HEK293 (cell line): ENCODE data around the gene ZMPSTE24.

Experiments used
- CTCF ChIA-PET: fragments of 350-600 bp; formaldehyde crosslinking; extraction: SDS; loops from one replicate; lab custom pipeline; 2021; ENCODE audit warnings: antibody characterized with exemption; lab: Yijun Ruan, JAX
- POLR2A ChIA-PET: fragments of 300-600 bp; formaldehyde crosslinking; extraction: SDS; loops from one replicate; lab custom pipeline; 2020; ENCODE audit warnings: antibody characterized with exemption, inconsistent platforms; lab: Yijun Ruan, JAX
- H3K27ac ChIP-seq: fragments of 200-500 bp; sonication (Bioruptor generic); 2 replicates; pipeline ENCODE4 v1.5.1; 2014; ENCODE audit warnings: low read depth, low read length, control low read depth, inconsistent platforms; ENCODE audit errors: extremely low read depth
- H3K36me3 ChIP-seq, 2 experiments: fragments of 200-500 bp in 1 of 2; sonication (Bioruptor generic) in 1 of 2; 1 replicate in 1 of 2; 2 replicates in 1 of 2; pipeline ENCODE4 v1.5.1; 2014 to 2017; ENCODE audit warnings: inconsistent platforms in 2 of 2, low read length in 2 of 2; ENCODE audit not compliant: control insufficient read depth in 2 of 2, insufficient read depth in 1 of 2
- H3K4me1 ChIP-seq: fragments of 200-500 bp; sonication (Bioruptor generic); 2 replicates; pipeline ENCODE4 v1.5.1; 2014; ENCODE audit warnings: mild to moderate bottlenecking, low read length, inconsistent platforms; ENCODE audit not compliant: control insufficient read depth, insufficient read depth
- H3K4me3 ChIP-seq: 2 replicates; pipeline ENCODE4 v1.5.1; 2011; ENCODE audit warnings: low read depth, mild to moderate bottlenecking, control low read depth, low read length, moderate library complexity
- H3K9me3 ChIP-seq: fragments of 200-500 bp; sonication (Bioruptor generic); 2 replicates; pipeline ENCODE4 v1.5.1; 2014; ENCODE audit warnings: low read depth, low read length, inconsistent platforms; ENCODE audit not compliant: control insufficient read depth, insufficient read depth
- BCL11B ChIP-seq: fragments of 450-650 bp; formaldehyde crosslinking; IDR thresholded peaks from 2 replicates; pipeline ENCODE4 v1.5.1; 2016; ENCODE audit warnings: low read depth, missing biosample characterization, missing genetic modification characterization
- GLI4 ChIP-seq: fragments of 450-650 bp; formaldehyde crosslinking; IDR thresholded peaks from 2 replicates; pipeline ENCODE4 v1.5.1; 2016; ENCODE audit warnings: missing biosample characterization, missing genetic modification characterization
- MYNN ChIP-seq: fragments of 450-650 bp; formaldehyde crosslinking; IDR thresholded peaks from 2 replicates; pipeline ENCODE4 v1.5.1; 2016; ENCODE audit warnings: missing biosample characterization, missing genetic modification characterization, borderline replicate concordance
- SALL2 ChIP-seq: fragments of 450-650 bp; formaldehyde crosslinking; IDR thresholded peaks from 2 replicates; pipeline ENCODE4 v1.5.0; 2017; ENCODE audit warnings: missing biosample characterization, mild to moderate bottlenecking, missing genetic modification characterization, borderline replicate concordance
- SETDB1 ChIP-seq: IDR thresholded peaks from one replicate; pipeline ENCODE4 v1.6.1; 2017; ENCODE audit warnings: mild to moderate bottlenecking, low read length, moderate library complexity, mixed read lengths; ENCODE audit not compliant: insufficient read length
- ZBTB48 ChIP-seq: fragments of 450-650 bp; formaldehyde crosslinking; IDR thresholded peaks from 2 replicates; pipeline ENCODE4 v1.5.1; 2016; ENCODE audit warnings: missing biosample characterization, missing genetic modification characterization
- ZBTB7A ChIP-seq: fragments of 450-650 bp; formaldehyde crosslinking; IDR thresholded peaks from 2 replicates; pipeline ENCODE4 v1.5.1; 2016; ENCODE audit warnings: low read depth, missing biosample characterization, missing genetic modification characterization
- ZBTB8A ChIP-seq: fragments of 450-650 bp; formaldehyde crosslinking; IDR thresholded peaks from 2 replicates; pipeline ENCODE4 v1.5.1; 2016; ENCODE audit warnings: missing biosample characterization, missing genetic modification characterization
- ZIC2 ChIP-seq: fragments of 450-650 bp; formaldehyde crosslinking; IDR thresholded peaks from 2 replicates; pipeline ENCODE4 v1.5.1; 2016; ENCODE audit warnings: missing biosample characterization, missing genetic modification characterization
- ZNF10 ChIP-seq: fragments of 450-650 bp; formaldehyde crosslinking; IDR thresholded peaks from 2 replicates; pipeline ENCODE4 v1.5.1; 2017; ENCODE audit warnings: missing biosample characterization, missing genetic modification characterization
- ZNF112 ChIP-seq: fragments of 450-650 bp; formaldehyde crosslinking; IDR thresholded peaks from 2 replicates; pipeline ENCODE4 v1.5.0; 2017; ENCODE audit warnings: missing biosample characterization, missing genetic modification characterization
- ZNF157 ChIP-seq: fragments of 450-650 bp; formaldehyde crosslinking; IDR thresholded peaks from 2 replicates; pipeline ENCODE4 v1.5.1; 2016; ENCODE audit warnings: missing biosample characterization, missing genetic modification characterization
- ZNF394 ChIP-seq: fragments of 450-650 bp; formaldehyde crosslinking; IDR thresholded peaks from 2 replicates; pipeline ENCODE4 v1.5.1; 2016; ENCODE audit warnings: missing biosample characterization, missing genetic modification characterization, mild to moderate bottlenecking, moderate library complexity, borderline replicate concordance
- ZNF404 ChIP-seq: fragments of 450-650 bp; formaldehyde crosslinking; IDR thresholded peaks from 2 replicates; pipeline ENCODE4 v1.5.1; 2017; ENCODE audit warnings: missing biosample characterization, missing genetic modification characterization
- ZNF521 ChIP-seq: fragments of 450-650 bp; formaldehyde crosslinking; IDR thresholded peaks from 2 replicates; pipeline ENCODE4 v1.5.1; 2017; ENCODE audit warnings: missing biosample characterization, mild to moderate bottlenecking, missing genetic modification characterization
- ZNF571 ChIP-seq: fragments of 450-650 bp; formaldehyde crosslinking; IDR thresholded peaks from 2 replicates; pipeline ENCODE4 v1.5.0; 2017; ENCODE audit warnings: missing biosample characterization, missing genetic modification characterization
- ZNF792 ChIP-seq: fragments of 450-650 bp; formaldehyde crosslinking; IDR thresholded peaks from 2 replicates; pipeline ENCODE4 v1.5.1; 2016; ENCODE audit warnings: missing biosample characterization, missing genetic modification characterization
- TF ChIP-seq, protein P1 (sequence below): fragments of 450-650 bp; formaldehyde crosslinking; IDR thresholded peaks from 2 replicates; pipeline ENCODE4 v1.5.1; 2016; ENCODE audit warnings: missing biosample characterization, missing genetic modification characterization
- TF ChIP-seq, protein P2 (sequence below): fragments of 450-650 bp; formaldehyde crosslinking; IDR thresholded peaks from 2 replicates; pipeline ENCODE4 v1.5.1; 2017; ENCODE audit warnings: missing biosample characterization, missing genetic modification characterization
- TF ChIP-seq, protein P3 (sequence below): sonication (generic); formaldehyde crosslinking; IDR thresholded peaks from 2 replicates; pipeline ENCODE4 v1.8.1; 2022; ENCODE audit warnings: mild to moderate bottlenecking, moderate library complexity, missing genetic modification reagents
- TF ChIP-seq, protein P4 (sequence below): fragments of 450-650 bp; formaldehyde crosslinking; IDR thresholded peaks from 2 replicates; pipeline ENCODE4 v1.5.1; 2017; ENCODE audit warnings: missing biosample characterization, missing genetic modification characterization
- TF ChIP-seq, protein P5 (sequence below): fragments of 450-650 bp; formaldehyde crosslinking; IDR thresholded peaks from 2 replicates; pipeline ENCODE4 v1.5.1; 2016; ENCODE audit warnings: missing biosample characterization, missing genetic modification characterization, low read depth
- TF ChIP-seq, protein P6 (sequence below): fragments of 450-650 bp; formaldehyde crosslinking; IDR thresholded peaks from 2 replicates; pipeline ENCODE4 v1.5.1; 2016; ENCODE audit warnings: missing biosample characterization, missing genetic modification characterization

The ZMPSTE24 gene

DNA sequence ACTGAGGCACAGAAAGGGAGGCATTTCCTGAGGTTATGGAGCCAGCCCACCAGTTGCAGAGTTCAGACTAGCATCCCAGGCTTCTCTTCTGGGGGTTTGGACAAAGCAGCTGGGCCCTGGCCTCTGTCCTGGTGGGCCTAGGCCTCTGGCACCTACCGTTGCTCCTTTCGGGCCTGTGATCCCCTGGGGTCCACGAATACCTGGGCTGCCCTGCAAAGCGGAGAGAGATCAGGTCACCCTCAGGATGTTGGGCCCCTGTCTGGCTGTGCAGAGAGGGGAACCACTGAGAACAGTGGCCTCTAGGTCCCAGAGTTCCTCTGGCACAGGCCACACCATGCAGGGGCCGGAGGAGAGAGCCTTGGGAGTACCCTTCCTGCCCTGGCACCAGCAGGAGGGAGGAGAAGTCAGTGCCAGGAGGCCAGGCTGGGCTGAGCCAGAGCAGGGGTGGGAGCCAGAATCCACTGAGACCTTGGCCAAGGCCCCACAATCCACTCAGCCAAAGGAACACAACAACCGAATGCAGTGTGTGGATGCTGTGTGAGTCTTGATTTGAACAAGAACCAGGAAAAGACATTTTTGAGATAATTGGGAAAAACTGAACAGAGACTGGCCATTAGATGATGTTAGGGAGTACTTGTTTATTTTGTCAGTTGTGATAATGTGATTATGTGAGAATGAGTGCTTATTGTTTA lies 50.1 kb downstream of the ZMPSTE24 start (continued):
- TF ChIP-seq ZBTB7A (no peak), ZNF10 (no peak), ZNF394 (tag by site-specific recombination) (no peak), ZNF521 (tag by site-specific recombination) (no peak), ZNF157 (tag by site-specific recombination) (no peak), ZBTB8A (tag by site-specific recombination) (no peak)
- TF ChIP-seq, protein P1, sequence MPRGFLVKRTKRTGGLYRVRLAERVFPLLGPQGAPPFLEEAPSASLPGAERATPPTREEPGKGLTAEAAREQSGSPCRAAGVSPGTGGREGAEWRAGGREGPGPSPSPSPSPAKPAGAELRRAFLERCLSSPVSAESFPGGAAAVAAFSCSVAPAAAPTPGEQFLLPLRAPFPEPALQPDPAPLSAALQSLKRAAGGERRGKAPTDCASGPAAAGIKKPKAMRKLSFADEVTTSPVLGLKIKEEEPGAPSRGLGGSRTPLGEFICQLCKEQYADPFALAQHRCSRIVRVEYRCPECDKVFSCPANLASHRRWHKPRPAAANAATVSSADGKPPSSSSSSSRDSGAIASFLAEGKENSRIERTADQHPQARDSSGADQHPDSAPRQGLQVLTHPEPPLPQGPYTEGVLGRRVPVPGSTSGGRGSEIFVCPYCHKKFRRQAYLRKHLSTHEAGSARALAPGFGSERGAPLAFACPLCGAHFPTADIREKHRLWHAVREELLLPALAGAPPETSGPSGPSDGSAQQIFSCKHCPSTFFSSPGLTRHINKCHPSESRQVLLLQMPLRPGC (tag by site-specific recombination), result no peak

DNA sequence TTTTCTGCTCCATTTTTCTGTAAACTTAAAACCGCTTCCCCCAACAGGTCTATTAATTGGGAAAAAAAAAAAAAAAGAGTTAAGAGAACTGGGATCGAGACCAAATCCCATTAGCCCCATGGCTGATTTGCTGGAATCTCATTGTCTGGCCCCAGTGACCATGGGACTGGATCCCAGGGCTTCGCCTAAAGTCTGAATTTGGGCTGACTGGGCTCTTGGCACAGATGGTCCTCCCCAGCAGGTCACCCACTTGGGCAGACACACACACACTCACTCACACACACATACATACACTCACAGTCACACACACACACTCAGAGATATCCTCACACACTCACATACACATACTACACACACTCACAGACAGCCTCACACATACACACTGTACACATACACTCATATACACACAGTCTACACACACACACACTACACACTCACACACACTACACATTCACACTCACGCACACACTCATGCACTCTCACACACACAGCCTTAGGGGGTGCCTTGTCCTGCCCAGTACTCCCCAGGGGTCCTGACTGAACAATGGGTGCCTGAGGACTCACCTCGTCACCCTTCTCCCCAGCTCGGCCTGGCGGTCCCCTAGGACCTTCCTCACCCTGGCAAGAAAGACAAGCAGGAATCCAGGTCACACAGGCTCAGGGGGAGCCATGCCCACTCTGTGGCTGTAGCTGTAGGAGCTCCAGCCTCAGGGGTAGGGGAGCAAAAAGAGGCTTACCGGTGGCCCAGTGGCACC lies 51.5 kb downstream of the ZMPSTE24 start:
- Histone ChIP-seq H3K4me1 (no peaks in the 10 kb centered on the region; the same call in 1 of the 2 replicates), H3K36me3 (no peaks in the 10 kb centered on the region), H3K4me3 (no peak overlapping the region), H3K9me3 (no peaks in the 10 kb centered on the region), H3K27ac (no peak overlapping the region)
- ChIA-PET POLR2A (no interaction called here), CTCF (interaction anchor here (0.6 kb wide), 1 partner anchor 98 kb away, joined by 3 read pairs; no protein-coding TSS in a partner anchor)
- TF ChIP-seq, protein P2, sequence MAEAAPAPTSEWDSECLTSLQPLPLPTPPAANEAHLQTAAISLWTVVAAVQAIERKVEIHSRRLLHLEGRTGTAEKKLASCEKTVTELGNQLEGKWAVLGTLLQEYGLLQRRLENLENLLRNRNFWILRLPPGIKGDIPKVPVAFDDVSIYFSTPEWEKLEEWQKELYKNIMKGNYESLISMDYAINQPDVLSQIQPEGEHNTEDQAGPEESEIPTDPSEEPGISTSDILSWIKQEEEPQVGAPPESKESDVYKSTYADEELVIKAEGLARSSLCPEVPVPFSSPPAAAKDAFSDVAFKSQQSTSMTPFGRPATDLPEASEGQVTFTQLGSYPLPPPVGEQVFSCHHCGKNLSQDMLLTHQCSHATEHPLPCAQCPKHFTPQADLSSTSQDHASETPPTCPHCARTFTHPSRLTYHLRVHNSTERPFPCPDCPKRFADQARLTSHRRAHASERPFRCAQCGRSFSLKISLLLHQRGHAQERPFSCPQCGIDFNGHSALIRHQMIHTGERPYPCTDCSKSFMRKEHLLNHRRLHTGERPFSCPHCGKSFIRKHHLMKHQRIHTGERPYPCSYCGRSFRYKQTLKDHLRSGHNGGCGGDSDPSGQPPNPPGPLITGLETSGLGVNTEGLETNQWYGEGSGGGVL (tag by site-specific recombination), result peak; percentile 31; the same call in 1 of the 2 replicates
- 0 out of 2 replicates have a peak, but pooled peaks have one; percentile 31 for TF ChIP-seq SALL2 (tag by site-specific recombination)
- TF ChIP-seq, protein P3, sequence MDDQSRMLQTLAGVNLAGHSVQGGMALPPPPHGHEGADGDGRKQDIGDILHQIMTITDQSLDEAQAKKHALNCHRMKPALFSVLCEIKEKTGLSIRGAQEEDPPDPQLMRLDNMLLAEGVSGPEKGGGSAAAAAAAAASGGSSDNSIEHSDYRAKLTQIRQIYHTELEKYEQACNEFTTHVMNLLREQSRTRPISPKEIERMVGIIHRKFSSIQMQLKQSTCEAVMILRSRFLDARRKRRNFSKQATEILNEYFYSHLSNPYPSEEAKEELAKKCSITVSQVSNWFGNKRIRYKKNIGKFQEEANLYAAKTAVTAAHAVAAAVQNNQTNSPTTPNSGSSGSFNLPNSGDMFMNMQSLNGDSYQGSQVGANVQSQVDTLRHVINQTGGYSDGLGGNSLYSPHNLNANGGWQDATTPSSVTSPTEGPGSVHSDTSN (CRISPR knock-in tag), result no peak
- 0 out of 2 replicates have a peak, but pooled peaks have one; percentile 24 for TF ChIP-seq ZNF571 (tag by site-specific recombination)
- TF ChIP-seq, protein P4, sequence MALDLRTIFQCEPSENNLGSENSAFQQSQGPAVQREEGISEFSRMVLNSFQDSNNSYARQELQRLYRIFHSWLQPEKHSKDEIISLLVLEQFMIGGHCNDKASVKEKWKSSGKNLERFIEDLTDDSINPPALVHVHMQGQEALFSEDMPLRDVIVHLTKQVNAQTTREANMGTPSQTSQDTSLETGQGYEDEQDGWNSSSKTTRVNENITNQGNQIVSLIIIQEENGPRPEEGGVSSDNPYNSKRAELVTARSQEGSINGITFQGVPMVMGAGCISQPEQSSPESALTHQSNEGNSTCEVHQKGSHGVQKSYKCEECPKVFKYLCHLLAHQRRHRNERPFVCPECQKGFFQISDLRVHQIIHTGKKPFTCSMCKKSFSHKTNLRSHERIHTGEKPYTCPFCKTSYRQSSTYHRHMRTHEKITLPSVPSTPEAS, result peak; percentile 88
- TF ChIP-seq, protein P5, sequence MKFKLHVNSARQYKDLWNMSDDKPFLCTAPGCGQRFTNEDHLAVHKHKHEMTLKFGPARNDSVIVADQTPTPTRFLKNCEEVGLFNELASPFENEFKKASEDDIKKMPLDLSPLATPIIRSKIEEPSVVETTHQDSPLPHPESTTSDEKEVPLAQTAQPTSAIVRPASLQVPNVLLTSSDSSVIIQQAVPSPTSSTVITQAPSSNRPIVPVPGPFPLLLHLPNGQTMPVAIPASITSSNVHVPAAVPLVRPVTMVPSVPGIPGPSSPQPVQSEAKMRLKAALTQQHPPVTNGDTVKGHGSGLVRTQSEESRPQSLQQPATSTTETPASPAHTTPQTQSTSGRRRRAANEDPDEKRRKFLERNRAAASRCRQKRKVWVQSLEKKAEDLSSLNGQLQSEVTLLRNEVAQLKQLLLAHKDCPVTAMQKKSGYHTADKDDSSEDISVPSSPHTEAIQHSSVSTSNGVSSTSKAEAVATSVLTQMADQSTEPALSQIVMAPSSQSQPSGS (tag by site-specific recombination), result no peak
- no peak for TF ChIP-seq BCL11B (tag by site-specific recombination)
- TF ChIP-seq ZNF404 (tag by site-specific recombination), result no peak
- TF ChIP-seq GLI4 (tag by site-specific recombination), result 0 out of 2 replicates have a peak, but pooled peaks have one; percentile 23
- no peak for TF ChIP-seq ZBTB48
- TF ChIP-seq, protein P6, sequence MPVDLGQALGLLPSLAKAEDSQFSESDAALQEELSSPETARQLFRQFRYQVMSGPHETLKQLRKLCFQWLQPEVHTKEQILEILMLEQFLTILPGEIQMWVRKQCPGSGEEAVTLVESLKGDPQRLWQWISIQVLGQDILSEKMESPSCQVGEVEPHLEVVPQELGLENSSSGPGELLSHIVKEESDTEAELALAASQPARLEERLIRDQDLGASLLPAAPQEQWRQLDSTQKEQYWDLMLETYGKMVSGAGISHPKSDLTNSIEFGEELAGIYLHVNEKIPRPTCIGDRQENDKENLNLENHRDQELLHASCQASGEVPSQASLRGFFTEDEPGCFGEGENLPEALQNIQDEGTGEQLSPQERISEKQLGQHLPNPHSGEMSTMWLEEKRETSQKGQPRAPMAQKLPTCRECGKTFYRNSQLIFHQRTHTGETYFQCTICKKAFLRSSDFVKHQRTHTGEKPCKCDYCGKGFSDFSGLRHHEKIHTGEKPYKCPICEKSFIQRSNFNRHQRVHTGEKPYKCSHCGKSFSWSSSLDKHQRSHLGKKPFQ (tag by site-specific recombination), result peak; percentile 47
- TF ChIP-seq ZIC2, result peak; percentile 56; the same call in 1 of the 2 replicates
- TF ChIP-seq ZNF792, result no peak
- TF ChIP-seq SETDB1, result no peak
- TF ChIP-seq ZNF112, result no peak
- TF ChIP-seq MYNN (tag by site-specific recombination), result 0 out of 2 replicates have a peak, but pooled peaks have one; percentile 16
